Measurements from ENCODE around the gene DCLRE1C.
"Not testable (repeated sequence)": the region's sequence is repeated elsewhere in the genome, so short reads cannot be mapped to it uniquely, and the experiment has no call there.

DCLRE1C gene

GRCh38 chr10:14916600-14916999 is 37.3 kb downstream of the DCLRE1C start:
- 71% methylated on average over 1 of the region's 2 CpGs; no CpG with 5 or more reads in 1 of the 2 experiments for WGBS, 2 experiments (ENCODE audit: insufficient coverage in 2 of 2)
- H3K36me3 ChIP-seq (ENCODE audit: control insufficient read depth, insufficient read depth, low read length) = peaks cover 78% of the 10 kb centered on the region
- no peak overlapping the region for H3K4me3 ChIP-seq (ENCODE audit: extremely low read depth, insufficient read depth, low read length, poor library complexity, severe bottlenecking)
- peaks cover 28% of the 10 kb centered on the region for H3K9me3 ChIP-seq (ENCODE audit: control insufficient read depth, low read length)
- no peak overlapping the region for H3K27ac ChIP-seq (ENCODE audit: low read depth, low read length, severe bottlenecking)
- H3K4me1 ChIP-seq (ENCODE audit: control insufficient read depth, insufficient read depth, low read length, poor library complexity, severe bottlenecking) = no peaks in the 10 kb centered on the region

- Histone ChIP-seq H3K4me1 (ENCODE audit: control insufficient read depth, insufficient read depth, low read length, poor library complexity, severe bottlenecking) (no peaks in the 10 kb centered on the region), H3K36me3 (ENCODE audit: control insufficient read depth, insufficient read depth, low read length) (peaks cover 82% of the 10 kb centered on the region), H3K27ac (ENCODE audit: low read depth, low read length, severe bottlenecking) (no peak overlapping the region), H3K9me3 (ENCODE audit: control insufficient read depth, low read length) (peaks cover 27% of the 10 kb centered on the region), H3K4me3 (ENCODE audit: extremely low read depth, insufficient read depth, low read length, poor library complexity, severe bottlenecking) (no peak overlapping the region)
- 95 to 96% methylated on average over 3 of the region's 3 CpGs for WGBS, 2 experiments (ENCODE audit: insufficient coverage in 2 of 2)
Observed at GRCh38 chr10:14911801-14912200, 42.1 kb downstream of the DCLRE1C start.

- H3K4me1 ChIP-seq (ENCODE audit: control insufficient read depth, insufficient read depth, low read length, poor library complexity, severe bottlenecking) = no peaks in the 10 kb centered on the region
- WGBS, 2 experiments (ENCODE audit: insufficient coverage in 2 of 2) = 95 to 99% methylated on average over 4 of the region's 4 CpGs
- H3K36me3 ChIP-seq (ENCODE audit: control insufficient read depth, insufficient read depth, low read length) = peaks cover 82% of the 10 kb centered on the region
- H3K4me3 ChIP-seq (ENCODE audit: extremely low read depth, insufficient read depth, low read length, poor library complexity, severe bottlenecking) = no peak overlapping the region
- peaks cover 19% of the 10 kb centered on the region for H3K9me3 ChIP-seq (ENCODE audit: control insufficient read depth, low read length)
- H3K27ac ChIP-seq (ENCODE audit: low read depth, low read length, severe bottlenecking) = no peak overlapping the region
Observed at GRCh38 chr10:14910953-14911352, 42.9 kb downstream of the DCLRE1C start.

- 95 to 100% methylated on average over 1 to 2 of the region's 2 CpGs for WGBS, 2 experiments (ENCODE audit: insufficient coverage in 2 of 2)
- peaks cover 86% of the 10 kb centered on the region for H3K36me3 ChIP-seq (ENCODE audit: control insufficient read depth, insufficient read depth, low read length)
- H3K4me3 ChIP-seq (ENCODE audit: extremely low read depth, insufficient read depth, low read length, poor library complexity, severe bottlenecking) = no peak overlapping the region
- H3K4me1 ChIP-seq (ENCODE audit: control insufficient read depth, insufficient read depth, low read length, poor library complexity, severe bottlenecking) = no peaks in the 10 kb centered on the region
- peaks cover 7% of the 10 kb centered on the region for H3K9me3 ChIP-seq (ENCODE audit: control insufficient read depth, low read length)
- H3K27ac ChIP-seq (ENCODE audit: low read depth, low read length, severe bottlenecking) = no peak overlapping the region
Observed at GRCh38 chr10:14909101-14909500, 44.8 kb downstream of the DCLRE1C start.

DNA sequence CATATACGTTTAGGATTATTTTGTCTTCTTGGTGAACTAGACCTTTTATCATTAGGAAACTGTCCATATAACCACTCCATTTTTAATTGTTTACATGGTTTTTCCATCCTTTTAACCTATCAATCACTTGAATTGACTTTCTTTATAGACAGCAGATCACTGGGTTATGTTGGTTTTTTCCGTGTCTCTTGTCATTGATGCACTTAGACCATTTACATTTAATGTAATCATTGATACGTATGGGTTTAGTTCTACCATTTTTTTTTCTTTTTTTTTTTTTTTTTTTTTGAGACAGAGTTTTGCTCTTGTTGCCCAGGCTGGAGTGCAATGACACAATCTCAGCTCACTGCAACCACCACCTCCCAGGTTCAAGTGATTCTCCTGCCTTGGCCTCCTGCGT is 46.3 kb downstream of the DCLRE1C start:
- peaks cover 92% of the 10 kb centered on the region for H3K36me3 ChIP-seq (ENCODE audit: control insufficient read depth, insufficient read depth, low read length)
- not testable (repeated sequence) for H3K9me3 ChIP-seq (ENCODE audit: control insufficient read depth, low read length); H3K4me3 ChIP-seq (ENCODE audit: extremely low read depth, insufficient read depth, low read length, poor library complexity, severe bottlenecking); H3K4me1 ChIP-seq (ENCODE audit: control insufficient read depth, insufficient read depth, low read length, poor library complexity, severe bottlenecking); H3K27ac ChIP-seq (ENCODE audit: low read depth, low read length, severe bottlenecking)
- 77 to 100% methylated on average over 1 of the region's 4 CpGs for WGBS, 2 experiments (ENCODE audit: insufficient coverage in 2 of 2)

GRCh38 chr10:14906765-14907164 is 47.1 kb downstream of the DCLRE1C start:
- peaks cover 5% of the 10 kb centered on the region for H3K9me3 ChIP-seq (ENCODE audit: control insufficient read depth, low read length)
- WGBS, 2 experiments (ENCODE audit: insufficient coverage in 2 of 2) = 91 to 94% methylated on average over 2 of the region's 2 CpGs
- no peak overlapping the region for H3K27ac ChIP-seq (ENCODE audit: low read depth, low read length, severe bottlenecking)
- H3K4me3 ChIP-seq (ENCODE audit: extremely low read depth, insufficient read depth, low read length, poor library complexity, severe bottlenecking) = no peak overlapping the region
- H3K4me1 ChIP-seq (ENCODE audit: control insufficient read depth, insufficient read depth, low read length, poor library complexity, severe bottlenecking) = no peaks in the 10 kb centered on the region
- H3K36me3 ChIP-seq (ENCODE audit: control insufficient read depth, insufficient read depth, low read length) = peaks cover 89% of the 10 kb centered on the region

- Histone ChIP-seq H3K4me3 (ENCODE audit: extremely low read depth, insufficient read depth, low read length, poor library complexity, severe bottlenecking) (no peak overlapping the region), H3K4me1 (ENCODE audit: control insufficient read depth, insufficient read depth, low read length, poor library complexity, severe bottlenecking) (no peaks in the 10 kb centered on the region), H3K36me3 (ENCODE audit: control insufficient read depth, insufficient read depth, low read length) (peaks cover 90% of the 10 kb centered on the region), H3K9me3 (ENCODE audit: control insufficient read depth, low read length) (peaks cover 5% of the 10 kb centered on the region), H3K27ac (ENCODE audit: low read depth, low read length, severe bottlenecking) (no peak overlapping the region)
- WGBS, 2 experiments (ENCODE audit: insufficient coverage in 2 of 2) = 94% methylated on average over 2 of the region's 2 CpGs; no CpG with 5 or more reads in 1 of the 2 experiments
Observed at GRCh38 chr10:14905890-14906289, 48.0 kb downstream of the DCLRE1C start.

- WGBS, 2 experiments (ENCODE audit: insufficient coverage in 2 of 2) = 93% methylated on average over 2 of the region's 2 CpGs; no CpG with 5 or more reads in 1 of the 2 experiments
- no peak overlapping the region for H3K4me3 ChIP-seq (ENCODE audit: extremely low read depth, insufficient read depth, low read length, poor library complexity, severe bottlenecking)
- no peaks in the 10 kb centered on the region for H3K4me1 ChIP-seq (ENCODE audit: control insufficient read depth, insufficient read depth, low read length, poor library complexity, severe bottlenecking)
- H3K36me3 ChIP-seq (ENCODE audit: control insufficient read depth, insufficient read depth, low read length) = peaks cover 87% of the 10 kb centered on the region
- H3K27ac ChIP-seq (ENCODE audit: low read depth, low read length, severe bottlenecking) = no peak overlapping the region
- peaks cover 5% of the 10 kb centered on the region for H3K9me3 ChIP-seq (ENCODE audit: control insufficient read depth, low read length)
Observed at GRCh38 chr10:14904864-14905263, 49.0 kb downstream of the DCLRE1C start.

- WGBS, 2 experiments (ENCODE audit: insufficient coverage in 2 of 2) = 67% methylated on average over 1 of the region's 1 CpG; no CpG with 5 or more reads in 1 of the 2 experiments
- Histone ChIP-seq H3K27ac (ENCODE audit: low read depth, low read length, severe bottlenecking) (no peak overlapping the region), H3K36me3 (ENCODE audit: control insufficient read depth, insufficient read depth, low read length) (peaks cover 85% of the 10 kb centered on the region), H3K4me1 (ENCODE audit: control insufficient read depth, insufficient read depth, low read length, poor library complexity, severe bottlenecking) (no peaks in the 10 kb centered on the region), H3K4me3 (ENCODE audit: extremely low read depth, insufficient read depth, low read length, poor library complexity, severe bottlenecking) (no peak overlapping the region), H3K9me3 (ENCODE audit: control insufficient read depth, low read length) (peaks cover 5% of the 10 kb centered on the region)
Observed at GRCh38 chr10:14904316-14904732, 49.6 kb downstream of the DCLRE1C start.

DNA sequence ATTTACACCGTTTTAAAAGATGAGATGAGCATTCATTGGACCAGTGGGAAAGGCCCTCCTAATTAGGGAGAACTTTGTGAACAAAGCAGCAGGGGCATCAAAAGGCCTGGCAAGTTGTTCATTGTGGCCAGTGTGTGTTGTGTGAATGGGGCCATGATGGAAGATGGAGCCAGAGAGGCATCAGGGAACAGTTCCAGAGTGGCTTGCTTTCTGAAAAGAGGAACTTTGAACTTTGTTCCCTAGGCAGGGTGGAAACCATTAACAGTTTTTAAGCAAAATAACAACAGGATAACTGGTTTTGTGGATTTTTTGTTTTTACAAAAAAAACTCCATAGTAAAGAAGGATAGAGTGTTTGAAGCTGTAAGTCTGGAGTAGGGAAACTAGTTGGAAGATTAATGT is 62.7 kb downstream of the DCLRE1C start:
- Histone ChIP-seq H3K36me3 (ENCODE audit: control insufficient read depth, insufficient read depth, low read length) (peaks cover 35% of the 10 kb centered on the region), H3K9me3 (ENCODE audit: control insufficient read depth, low read length) (no peaks in the 10 kb centered on the region), H3K4me3 (ENCODE audit: extremely low read depth, insufficient read depth, low read length, poor library complexity, severe bottlenecking) (no peak overlapping the region), H3K27ac (ENCODE audit: low read depth, low read length, severe bottlenecking) (no peak overlapping the region), H3K4me1 (ENCODE audit: control insufficient read depth, insufficient read depth, low read length, poor library complexity, severe bottlenecking) (no peaks in the 10 kb centered on the region)
- WGBS, 2 experiments (ENCODE audit: insufficient coverage in 2 of 2) = 100% methylated on average over 1 of the region's 1 CpG

DNA sequence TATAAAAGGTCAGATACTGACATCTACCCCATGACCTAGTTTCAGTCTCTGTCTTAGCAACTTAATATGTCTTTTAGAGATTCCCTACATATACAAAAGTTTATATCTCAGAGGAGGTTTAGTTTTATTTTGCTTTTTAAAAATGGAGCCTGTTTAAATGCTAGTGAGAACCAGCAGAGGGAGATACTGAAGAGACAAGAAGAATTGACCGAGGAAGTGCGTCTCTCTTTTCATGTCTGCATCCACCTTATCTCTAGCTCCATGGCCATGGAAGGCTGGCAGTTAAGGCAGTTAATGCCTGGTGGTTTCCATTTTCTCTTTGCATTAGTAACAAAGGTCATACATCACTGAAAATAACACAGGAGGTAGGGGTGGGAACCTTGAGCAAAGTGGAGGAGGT is 64.6 kb downstream of the DCLRE1C start:
- H3K36me3 ChIP-seq (ENCODE audit: control insufficient read depth, insufficient read depth, low read length) = peaks cover 53% of the 10 kb centered on the region
- WGBS, 2 experiments (ENCODE audit: insufficient coverage in 2 of 2) = no CpG with 5 or more reads among the region's 2 CpGs
- no peak overlapping the region for H3K4me3 ChIP-seq (ENCODE audit: extremely low read depth, insufficient read depth, low read length, poor library complexity, severe bottlenecking)
- H3K27ac ChIP-seq (ENCODE audit: low read depth, low read length, severe bottlenecking) = no peak overlapping the region
- no peaks in the 10 kb centered on the region for H3K9me3 ChIP-seq (ENCODE audit: control insufficient read depth, low read length)
- H3K4me1 ChIP-seq (ENCODE audit: control insufficient read depth, insufficient read depth, low read length, poor library complexity, severe bottlenecking) = no peaks in the 10 kb centered on the region

Data from mesodermal cell (in vitro differentiated cells).